ENCODE data around the gene HERC6. TPM values are rescaled to one million over a fixed set of nuclear protein-coding genes. Genes with fewer than 3 reads are reported as not detected.

Gene HERC6
- total RNA-seq, 1 experiment from 2014 or later = 0.32 TPM

DNA sequence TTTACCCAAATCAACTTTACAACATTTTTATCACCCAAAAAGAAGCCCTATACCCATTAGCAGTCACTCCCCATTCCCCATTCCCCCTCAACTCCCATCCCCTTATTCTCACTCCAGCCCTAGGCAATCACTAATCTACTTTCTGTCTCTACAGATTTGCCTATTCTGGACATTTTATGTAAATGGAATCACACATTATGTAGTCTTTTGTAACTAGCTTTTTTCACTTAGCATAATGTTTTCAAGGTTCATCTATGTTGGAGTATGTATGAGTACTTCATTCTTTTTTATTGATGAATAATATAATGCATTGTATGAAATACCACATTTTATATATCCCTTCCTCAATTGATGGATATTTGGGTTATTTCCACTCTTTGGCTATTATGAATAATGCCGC, 42.2 kb downstream of the HERC6 start:
- Histone ChIP-seq H3K27ac (ENCODE audit: low read depth, low read length, poor library complexity, severe bottlenecking) (no peak overlapping the region), H3K27me3 (replicated peaks; ENCODE audit: insufficient read depth, low read depth, low read length, poor library complexity) (peaks cover 5% of the 10 kb centered on the region), H3K36me3 (ENCODE audit: insufficient read depth, low read length, poor library complexity, severe bottlenecking) (no peaks in the 10 kb centered on the region), H3K4me1 (ENCODE audit: insufficient read depth, low read length, poor library complexity, severe bottlenecking) (no peaks in the 10 kb centered on the region), H3K9me3 (ENCODE audit: low read depth, low read length, poor library complexity, severe bottlenecking) (no peaks in the 10 kb centered on the region), H3K4me3 (ENCODE audit: low read depth, low read length, poor library complexity, severe bottlenecking) (no peak overlapping the region)
- ChIA-PET CTCF (no interaction called here), POLR2A (ENCODE audit: low non-redundant PET) (no interaction called here)
- DNase-seq (ENCODE audit: low spot score) = no peak
- TF ChIP-seq, protein P1, sequence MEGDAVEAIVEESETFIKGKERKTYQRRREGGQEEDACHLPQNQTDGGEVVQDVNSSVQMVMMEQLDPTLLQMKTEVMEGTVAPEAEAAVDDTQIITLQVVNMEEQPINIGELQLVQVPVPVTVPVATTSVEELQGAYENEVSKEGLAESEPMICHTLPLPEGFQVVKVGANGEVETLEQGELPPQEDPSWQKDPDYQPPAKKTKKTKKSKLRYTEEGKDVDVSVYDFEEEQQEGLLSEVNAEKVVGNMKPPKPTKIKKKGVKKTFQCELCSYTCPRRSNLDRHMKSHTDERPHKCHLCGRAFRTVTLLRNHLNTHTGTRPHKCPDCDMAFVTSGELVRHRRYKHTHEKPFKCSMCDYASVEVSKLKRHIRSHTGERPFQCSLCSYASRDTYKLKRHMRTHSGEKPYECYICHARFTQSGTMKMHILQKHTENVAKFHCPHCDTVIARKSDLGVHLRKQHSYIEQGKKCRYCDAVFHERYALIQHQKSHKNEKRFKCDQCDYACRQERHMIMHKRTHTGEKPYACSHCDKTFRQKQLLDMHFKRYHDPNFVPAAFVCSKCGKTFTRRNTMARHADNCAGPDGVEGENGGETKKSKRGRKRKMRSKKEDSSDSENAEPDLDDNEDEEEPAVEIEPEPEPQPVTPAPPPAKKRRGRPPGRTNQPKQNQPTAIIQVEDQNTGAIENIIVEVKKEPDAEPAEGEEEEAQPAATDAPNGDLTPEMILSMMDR (conservative IDR thresholded peaks at IDR 0.05; ENCODE audit: low read depth, low read length) = no peak
- TF ChIP-seq EZH2 (IDR thresholded peaks at IDR 0.05; ENCODE audit: borderline replicate concordance, low read depth, low read length, poor library complexity, severe bottlenecking) = no peak
- BruUV-seq (replicated peaks) = no TSS peak
- intact Hi-C loops (cut with micrococcal nuclease; ENCODE audit: unreplicated experiment) = no loop called here

DNA sequence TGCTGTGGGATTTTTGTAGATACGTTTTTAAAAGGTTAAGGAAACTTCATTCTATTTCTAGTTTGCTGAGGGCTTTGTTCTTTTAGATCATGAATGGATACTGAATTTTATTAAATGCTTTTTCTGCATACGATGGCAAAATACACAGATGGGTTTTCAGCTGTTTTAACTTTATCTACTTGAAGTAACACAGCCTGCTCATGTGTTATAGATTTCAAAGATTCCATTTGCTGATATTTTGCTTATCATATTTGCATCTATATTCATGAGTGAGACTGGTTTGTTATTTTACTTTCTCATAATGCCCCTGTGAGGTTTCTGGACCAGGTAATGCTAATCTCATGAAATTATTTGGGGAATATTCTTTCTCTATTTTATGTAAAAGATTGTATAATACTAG, 43.8 kb downstream of the HERC6 start:
- intact Hi-C loops (cut with micrococcal nuclease; ENCODE audit: unreplicated experiment) = no loop called here
- no TSS peak for BruUV-seq (replicated peaks)
- POLR2A ChIA-PET (ENCODE audit: low non-redundant PET) = no interaction called here
- H3K36me3 ChIP-seq (ENCODE audit: insufficient read depth, low read length, poor library complexity, severe bottlenecking) = no peaks in the 10 kb centered on the region
- H3K9me3 ChIP-seq (ENCODE audit: low read depth, low read length, poor library complexity, severe bottlenecking) = no peaks in the 10 kb centered on the region
- H3K4me3 ChIP-seq (ENCODE audit: low read depth, low read length, poor library complexity, severe bottlenecking) = no peak overlapping the region
- no peak for DNase-seq (ENCODE audit: low spot score)
- H3K27ac ChIP-seq (ENCODE audit: low read depth, low read length, poor library complexity, severe bottlenecking) = no peak overlapping the region
- TF ChIP-seq EZH2 (IDR thresholded peaks at IDR 0.05; ENCODE audit: borderline replicate concordance, low read depth, low read length, poor library complexity, severe bottlenecking) = no peak
- TF ChIP-seq, protein P1 (conservative IDR thresholded peaks at IDR 0.05; ENCODE audit: low read depth, low read length) = no peak
- H3K4me1 ChIP-seq (ENCODE audit: insufficient read depth, low read length, poor library complexity, severe bottlenecking) = no peaks in the 10 kb centered on the region
- peaks cover 5% of the 10 kb centered on the region for H3K27me3 ChIP-seq (replicated peaks; ENCODE audit: insufficient read depth, low read depth, low read length, poor library complexity)
- CTCF ChIA-PET = no interaction called here

DNA sequence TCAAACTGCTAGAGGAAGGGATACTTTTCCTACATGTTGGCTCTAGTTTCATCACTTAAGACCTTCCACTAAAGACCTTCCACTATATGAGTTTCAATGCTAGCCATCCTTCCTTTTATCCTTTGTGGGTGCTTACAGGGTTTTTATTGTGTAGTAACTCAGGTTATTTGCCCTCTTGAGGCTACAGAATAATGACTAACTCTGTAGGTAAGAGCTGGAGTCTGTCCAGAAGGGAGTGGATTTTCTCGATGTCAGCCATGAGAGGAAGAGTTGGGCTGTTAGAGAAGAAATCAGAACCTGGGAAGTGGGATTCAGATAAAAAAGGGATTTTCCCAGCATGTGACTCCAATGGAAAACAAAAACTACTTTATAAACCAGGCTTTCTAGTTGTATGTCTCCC, 50.7 kb downstream of the HERC6 start:
- no TSS peak for BruUV-seq (replicated peaks)
- TF ChIP-seq, protein P1 (conservative IDR thresholded peaks at IDR 0.05; ENCODE audit: low read depth, low read length) = no peak
- TF ChIP-seq EZH2 (IDR thresholded peaks at IDR 0.05; ENCODE audit: borderline replicate concordance, low read depth, low read length, poor library complexity, severe bottlenecking) = no peak
- Histone ChIP-seq H3K27me3 (replicated peaks; ENCODE audit: insufficient read depth, low read depth, low read length, poor library complexity) (peaks cover 5% of the 10 kb centered on the region), H3K27ac (ENCODE audit: low read depth, low read length, poor library complexity, severe bottlenecking) (no peak overlapping the region), H3K9me3 (ENCODE audit: low read depth, low read length, poor library complexity, severe bottlenecking) (no peaks in the 10 kb centered on the region), H3K4me1 (ENCODE audit: insufficient read depth, low read length, poor library complexity, severe bottlenecking) (no peaks in the 10 kb centered on the region), H3K4me3 (ENCODE audit: low read depth, low read length, poor library complexity, severe bottlenecking) (no peak overlapping the region), H3K36me3 (ENCODE audit: insufficient read depth, low read length, poor library complexity, severe bottlenecking) (no peaks in the 10 kb centered on the region)
- ChIA-PET POLR2A (ENCODE audit: low non-redundant PET) (no interaction called here), CTCF (no interaction called here)
- DNase-seq (ENCODE audit: low spot score) = no peak
- intact Hi-C loops (cut with micrococcal nuclease; ENCODE audit: unreplicated experiment) = no loop called here
